ENCODE measurements around the gene SLC30A1. TPM values are rescaled to one million over a fixed set of nuclear protein-coding genes. Genes with fewer than 3 reads are reported as not detected.
A peak's percentile ranks its signal among the peaks of the same experiment; 100 is the strongest.

SLC30A1 gene
- total RNA-seq, 4 donors from 2014 or later = 1.3 to 3.0 (median 2.1) TPM

DNA sequence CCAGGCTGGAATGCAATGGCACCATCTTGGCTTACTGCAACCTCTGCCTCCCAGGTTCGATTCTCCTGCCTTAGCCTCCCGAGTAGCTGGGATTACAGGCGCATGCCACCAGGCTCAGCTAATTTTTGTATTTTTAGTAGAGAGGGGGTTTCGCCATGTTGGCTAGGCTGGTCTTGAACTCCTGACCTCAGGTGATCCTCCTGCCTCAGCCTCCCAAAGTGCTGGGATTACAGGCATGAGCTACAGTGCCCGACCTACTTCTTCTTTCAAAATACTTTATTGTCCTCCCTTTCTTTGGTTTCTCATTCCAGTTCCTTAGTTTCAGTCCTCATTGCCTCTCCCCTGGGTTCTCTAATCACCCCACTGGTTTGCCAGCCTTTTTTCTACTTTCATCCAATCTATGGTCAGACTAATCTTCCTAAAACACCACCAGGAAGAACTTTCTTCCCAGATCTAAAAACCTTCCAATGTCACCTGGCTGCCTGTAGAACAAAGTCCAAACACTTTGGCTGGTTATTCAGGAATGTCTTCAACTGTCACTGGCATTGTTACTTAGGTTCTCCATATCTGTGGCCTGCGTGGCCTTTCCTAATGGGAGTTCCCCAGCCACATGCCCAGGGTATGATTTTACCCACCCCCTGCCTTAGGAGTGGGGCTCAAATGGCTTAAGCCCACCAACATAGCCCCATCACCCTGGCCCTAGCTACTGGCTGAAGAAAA, 29.0 kb upstream of the SLC30A1 start:
- H3K4me1 ChIP-seq = no peaks in the 10 kb centered on the region
- intact Hi-C loops (cut with DNase I; ENCODE audit: low total_unique reads) = no loop called here
- no peak for ATAC-seq

DNA sequence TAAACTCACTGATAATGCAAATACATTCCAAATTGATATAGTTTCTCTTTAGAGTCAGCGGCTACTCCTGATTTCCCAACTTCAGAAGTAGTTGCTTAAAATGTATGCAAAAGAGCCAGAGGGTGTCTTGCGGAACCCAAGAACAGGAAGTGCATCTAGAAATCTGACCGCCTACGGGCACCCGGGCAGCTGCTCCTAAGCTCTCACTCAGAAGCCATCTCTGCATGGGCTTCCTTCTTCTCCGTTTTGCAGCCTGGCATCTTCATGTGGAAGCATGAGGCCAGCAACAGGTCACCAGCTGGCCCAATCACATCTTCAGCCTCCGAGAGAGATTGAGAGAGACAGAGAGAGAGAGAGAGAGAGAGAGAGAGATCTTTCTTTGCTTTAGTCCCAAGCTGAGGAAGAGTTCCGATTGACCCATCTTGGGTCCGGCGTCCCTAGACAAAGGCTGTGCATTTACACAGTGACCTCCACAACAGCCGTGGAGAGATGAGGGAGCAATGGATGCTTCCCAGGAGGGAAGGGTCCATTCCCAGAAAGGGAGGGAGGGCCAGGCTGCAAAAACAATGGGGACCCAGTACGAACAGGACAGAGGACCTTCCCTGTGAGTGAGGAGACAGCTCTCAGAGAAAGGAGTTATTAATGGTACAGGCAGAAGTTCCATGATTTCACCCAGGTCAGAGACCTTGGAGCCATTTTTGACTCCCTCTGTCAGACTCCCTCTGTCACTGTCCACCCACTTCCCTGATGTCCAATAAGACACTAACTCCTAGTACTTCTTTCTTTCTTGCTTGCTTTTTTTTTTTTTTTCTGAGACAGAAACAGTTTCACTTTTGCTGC, 28.2 kb upstream of the SLC30A1 start:
- Histone ChIP-seq H3K36me3 (no peaks in the 10 kb centered on the region), H3K27ac (no peak overlapping the region), H3K4me3 (no peak overlapping the region), H3K9me3 (no peaks in the 10 kb centered on the region), H3K4me1 (no peaks in the 10 kb centered on the region), H3K27me3 (no peaks in the 10 kb centered on the region)
- no peak for TF ChIP-seq POLR2A (IDR thresholded peaks at IDR 0.05)
- no peak for TF ChIP-seq CTCF (IDR thresholded peaks at IDR 0.05 in 4 of 5, conservative IDR thresholded peaks at IDR 0.05 in 1 of 5)
- intact Hi-C loops (cut with DNase I; ENCODE audit: low total_unique reads) = no loop called here
- in situ Hi-C loops (cut with MboI; ENCODE audit: low sequenced_read_pairs in 4 of 4) = no loop called here
- DNase-seq = no peak
- peak in 1 of 2 donors; percentile 29 for ATAC-seq

More for the DNA sequence above, 29.0 kb upstream of the SLC30A1 start:
- H3K36me3 ChIP-seq = no peaks in the 10 kb centered on the region
- in situ Hi-C loops (cut with MboI; ENCODE audit: low sequenced_read_pairs in 4 of 4) = no loop called here
- no peak overlapping the region for H3K27ac ChIP-seq
- DNase-seq = no peak
- H3K4me3 ChIP-seq = no peak overlapping the region
- H3K9me3 ChIP-seq = no peaks in the 10 kb centered on the region
- TF ChIP-seq POLR2A (IDR thresholded peaks at IDR 0.05) = no peak
- no peak for TF ChIP-seq CTCF (IDR thresholded peaks at IDR 0.05 in 4 of 5, conservative IDR thresholded peaks at IDR 0.05 in 1 of 5)
- H3K27me3 ChIP-seq = no peaks in the 10 kb centered on the region

DNA sequence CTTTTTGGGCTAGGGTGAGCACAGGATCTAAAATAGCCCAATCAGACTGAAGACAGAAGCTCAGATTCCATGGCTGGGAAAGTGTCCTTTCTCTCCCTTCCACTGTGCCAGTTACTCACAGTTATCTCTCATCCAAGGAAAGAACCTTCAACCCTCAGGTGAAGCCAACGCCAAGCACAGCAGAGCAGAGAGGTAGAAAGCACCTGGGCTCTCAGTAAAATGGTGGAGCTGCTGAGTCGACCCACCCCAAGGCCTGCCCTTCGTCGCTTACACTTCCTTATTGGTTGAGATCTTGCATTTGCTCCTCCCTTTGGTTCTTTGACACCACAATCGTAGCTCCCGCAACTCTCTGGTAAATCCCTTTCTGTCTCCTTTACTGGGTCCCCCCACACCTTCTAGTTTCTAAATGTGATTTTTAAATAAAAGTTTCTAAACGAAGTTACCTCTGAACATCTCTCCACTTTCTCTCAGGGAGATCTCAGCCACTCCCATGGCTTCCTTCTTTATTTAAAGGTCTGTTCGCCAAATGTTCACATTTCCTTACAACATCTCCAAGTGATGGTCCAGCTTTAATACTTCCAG, 27.5 kb upstream of the SLC30A1 start:
- ATAC-seq = no peak
- no peak for TF ChIP-seq CTCF (IDR thresholded peaks at IDR 0.05 in 4 of 5, conservative IDR thresholded peaks at IDR 0.05 in 1 of 5)
- no peak for TF ChIP-seq POLR2A (IDR thresholded peaks at IDR 0.05)
- Histone ChIP-seq H3K4me1 (no peaks in the 10 kb centered on the region), H3K9me3 (no peaks in the 10 kb centered on the region), H3K36me3 (no peaks in the 10 kb centered on the region), H3K4me3 (peak overlapping the region in 1 of 4 donors; percentile 5), H3K27ac (no peak overlapping the region), H3K27me3 (no peaks in the 10 kb centered on the region)
- intact Hi-C loops (cut with DNase I; ENCODE audit: low total_unique reads) = no loop called here
- in situ Hi-C loops (cut with MboI; ENCODE audit: low sequenced_read_pairs in 4 of 4) = no loop called here
- no peak for DNase-seq

- TF ChIP-seq CTCF (IDR thresholded peaks at IDR 0.05 in 4 of 5, conservative IDR thresholded peaks at IDR 0.05 in 1 of 5) = no peak
- no peak for TF ChIP-seq POLR2A (IDR thresholded peaks at IDR 0.05)
- Histone ChIP-seq H3K9me3 (no peaks in the 10 kb centered on the region), H3K36me3 (no peaks in the 10 kb centered on the region), H3K27ac (no peak overlapping the region), H3K27me3 (peaks cover 0 to 2% (median 0%) of the 10 kb centered on the region in 3 donors), H3K4me1 (no peaks in the 10 kb centered on the region), H3K4me3 (peak overlapping the region in 1 of 4 donors; percentile 5)
- DNase-seq (no peak), ATAC-seq (no peak)
- intact Hi-C loops (cut with DNase I; ENCODE audit: low total_unique reads) = no loop called here
- in situ Hi-C loops (cut with MboI; ENCODE audit: low sequenced_read_pairs in 4 of 4) = no loop called here
These were observed 26.8 kb upstream of the SLC30A1 start for GRCh38 chr1:211605603-211606331.
